Measurements from ENCODE around the gene MBTPS1. TPM values are rescaled to one million over a fixed set of nuclear protein-coding genes. Genes with fewer than 3 reads are reported as not detected.

Gene MBTPS1
- polyA plus RNA-seq, 3 donors, result 26.4 to 73.8 (median 28.0) TPM

GRCh38 chr16:84072014-84072413 is 44.7 kb downstream of the MBTPS1 start:
- no peaks in the 10 kb centered on the region for H3K9me3 ChIP-seq (replicated peaks in 1 of 2; ENCODE audit: control insufficient read depth in 1 of 2, insufficient read depth in 1 of 2, low read length in 2 of 2)
- H4K20me1 ChIP-seq (ENCODE audit: insufficient read depth, low read length), result peaks cover 9% of the 10 kb centered on the region
- H3K27me3 Mint-ChIP-seq (ENCODE audit: low read depth in 3 of 3), result peaks cover 0 to 3% (median 0%) of the 10 kb centered on the region in 3 donors
- H3K9me3 Mint-ChIP-seq, result no peaks in the 10 kb centered on the region
- H3K27me3 ChIP-seq (ENCODE audit: control insufficient read depth in 2 of 2, insufficient read depth in 2 of 2, low read length in 2 of 2), result no peaks in the 10 kb centered on the region
- H3K79me2 ChIP-seq (ENCODE audit: insufficient read depth, low read length), result peaks cover 3% of the 10 kb centered on the region
- H3K4me2 ChIP-seq (replicated peaks; ENCODE audit: extremely low read depth, low read length, poor library complexity, severe bottlenecking), result no peak overlapping the region
- H3K36me3 Mint-ChIP-seq, result peaks cover 84 to 88% of the 10 kb centered on the region in 2 donors
- no peak overlapping the region for H3K9ac ChIP-seq (ENCODE audit: insufficient read depth, low read length, poor library complexity, severe bottlenecking)
- no peak overlapping the region for H3K27ac Mint-ChIP-seq
- H3K4me1 ChIP-seq (ENCODE audit: control insufficient read depth in 1 of 2, insufficient read depth in 2 of 2, low read length in 2 of 2), result peaks cover 28 to 31% of the 10 kb centered on the region in 2 donors
- no peak overlapping the region for H3K4me3 ChIP-seq (replicated peaks in 1 of 3; ENCODE audit: low read depth in 2 of 3, low read length in 3 of 3)
- H3K36me3 ChIP-seq (replicated peaks in 1 of 2; ENCODE audit: control insufficient read depth in 1 of 2, insufficient read depth in 2 of 2, low read length in 2 of 2), result peaks cover 57 to 87% of the 10 kb centered on the region in 2 donors
- no peak overlapping the region for H3K4me3 Mint-ChIP-seq
- H3K27ac ChIP-seq (ENCODE audit: low read depth in 1 of 2, low read length in 2 of 2), result no peak overlapping the region
- H3K4me1 Mint-ChIP-seq, result peaks cover 31% of the 10 kb centered on the region
- no peak overlapping the region for H2AFZ ChIP-seq (ENCODE audit: insufficient read depth, low read depth, low read length, poor library complexity, severe bottlenecking)
- no peak for DNase-seq
- intact Hi-C loops (cut with micrococcal nuclease), result no loop called here
- 94% methylated on average over 8 of the region's 10 CpGs for WGBS (ENCODE audit: insufficient coverage)
- no peak for TF ChIP-seq CTCF (IDR thresholded peaks at IDR 0.05)

GRCh38 chr16:84071121-84071520 is 45.6 kb downstream of the MBTPS1 start:
- H3K9ac ChIP-seq (ENCODE audit: insufficient read depth, low read length, poor library complexity, severe bottlenecking), result no peak overlapping the region

More at GRCh38 chr16:84071121-84071520, 45.6 kb downstream of the MBTPS1 start:
- Histone ChIP-seq H3K27me3 (ENCODE audit: control insufficient read depth in 2 of 2, insufficient read depth in 2 of 2, low read length in 2 of 2) (no peaks in the 10 kb centered on the region), H3K4me1 (ENCODE audit: control insufficient read depth in 1 of 2, insufficient read depth in 2 of 2, low read length in 2 of 2) (peaks cover 28 to 31% of the 10 kb centered on the region in 2 donors), H3K36me3 (replicated peaks in 1 of 2; ENCODE audit: control insufficient read depth in 1 of 2, insufficient read depth in 2 of 2, low read length in 2 of 2) (peaks cover 58 to 87% of the 10 kb centered on the region in 2 donors), H4K20me1 (ENCODE audit: insufficient read depth, low read length) (peaks cover 9% of the 10 kb centered on the region), H3K9me3 (replicated peaks in 1 of 2; ENCODE audit: control insufficient read depth in 1 of 2, insufficient read depth in 1 of 2, low read length in 2 of 2) (no peaks in the 10 kb centered on the region), H3K79me2 (ENCODE audit: insufficient read depth, low read length) (peaks cover 3% of the 10 kb centered on the region), H3K4me2 (replicated peaks; ENCODE audit: extremely low read depth, low read length, poor library complexity, severe bottlenecking) (no peak overlapping the region), H3K4me3 (replicated peaks in 1 of 3; ENCODE audit: low read depth in 2 of 3, low read length in 3 of 3) (no peak overlapping the region), H3K27ac (ENCODE audit: low read depth in 1 of 2, low read length in 2 of 2) (no peak overlapping the region), H2AFZ (ENCODE audit: insufficient read depth, low read depth, low read length, poor library complexity, severe bottlenecking) (no peak overlapping the region)
- Mint-ChIP-seq H3K36me3 (peaks cover 82 to 86% of the 10 kb centered on the region in 2 donors), H3K27me3 (ENCODE audit: low read depth in 3 of 3) (peaks cover 0 to 3% (median 0%) of the 10 kb centered on the region in 3 donors), H3K4me3 (no peak overlapping the region), H3K9me3 (no peaks in the 10 kb centered on the region), H3K4me1 (peaks cover 31% of the 10 kb centered on the region), H3K27ac (peak overlapping the region in 4 of 7 donors; percentile 18 to 88 (median 49))
- WGBS (ENCODE audit: insufficient coverage), result no CpG with 5 or more reads among the region's 8 CpGs
- no peak for TF ChIP-seq CTCF (IDR thresholded peaks at IDR 0.05)
- DNase-seq, result no peak
- intact Hi-C loops (cut with micrococcal nuclease), result no loop called here

Measured in CD14-positive monocyte (primary cell).